D721Med (cell line): ENCODE results near the gene SECISBP2.

Experiments used
- DNase-seq: peaks from one replicate; pipeline ENCODE4 v3.0.0; 2011; ENCODE audit warnings: low spot score; ENCODE audit not compliant: insufficient read length
- FAIRE-seq: peaks from 2 replicates; lab custom pipeline; 2011; peaks lifted over from hg19 to GRCh38; lab: Jason Lieb, UNC
- TF ChIP-seq, protein P1 (sequence below): IDR thresholded peaks from 2 replicates; pipeline ENCODE4 v1.5.1; 2012; ENCODE audit warnings: mild to moderate bottlenecking, control low read depth; ENCODE audit not compliant: insufficient read depth; ENCODE audit errors: missing control alignments

The SECISBP2 gene

GRCh38 chr9:89388084-89388867, 70.0 kb downstream of the SECISBP2 start:
- DNase-seq = no peak
- no peak for FAIRE-seq
- TF ChIP-seq, protein P1, sequence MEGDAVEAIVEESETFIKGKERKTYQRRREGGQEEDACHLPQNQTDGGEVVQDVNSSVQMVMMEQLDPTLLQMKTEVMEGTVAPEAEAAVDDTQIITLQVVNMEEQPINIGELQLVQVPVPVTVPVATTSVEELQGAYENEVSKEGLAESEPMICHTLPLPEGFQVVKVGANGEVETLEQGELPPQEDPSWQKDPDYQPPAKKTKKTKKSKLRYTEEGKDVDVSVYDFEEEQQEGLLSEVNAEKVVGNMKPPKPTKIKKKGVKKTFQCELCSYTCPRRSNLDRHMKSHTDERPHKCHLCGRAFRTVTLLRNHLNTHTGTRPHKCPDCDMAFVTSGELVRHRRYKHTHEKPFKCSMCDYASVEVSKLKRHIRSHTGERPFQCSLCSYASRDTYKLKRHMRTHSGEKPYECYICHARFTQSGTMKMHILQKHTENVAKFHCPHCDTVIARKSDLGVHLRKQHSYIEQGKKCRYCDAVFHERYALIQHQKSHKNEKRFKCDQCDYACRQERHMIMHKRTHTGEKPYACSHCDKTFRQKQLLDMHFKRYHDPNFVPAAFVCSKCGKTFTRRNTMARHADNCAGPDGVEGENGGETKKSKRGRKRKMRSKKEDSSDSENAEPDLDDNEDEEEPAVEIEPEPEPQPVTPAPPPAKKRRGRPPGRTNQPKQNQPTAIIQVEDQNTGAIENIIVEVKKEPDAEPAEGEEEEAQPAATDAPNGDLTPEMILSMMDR = no peak

DNA sequence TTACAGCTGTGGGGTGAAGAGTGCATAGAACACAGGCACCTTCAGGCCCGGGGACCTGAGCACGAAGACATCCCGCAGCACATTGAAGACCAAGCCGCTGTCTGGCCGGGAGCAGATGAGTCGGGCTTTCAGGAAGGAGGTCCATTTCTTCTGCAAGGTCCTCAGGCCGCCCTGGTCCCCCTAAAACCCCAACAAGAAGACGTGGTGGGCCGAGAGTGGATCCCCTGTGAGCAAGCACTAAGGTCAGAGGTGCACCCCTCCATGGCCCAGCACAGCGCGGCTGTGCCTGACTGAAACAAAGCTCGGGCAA, 70.5 kb downstream of the SECISBP2 start:
- DNase-seq (no peak), FAIRE-seq (no peak)
- TF ChIP-seq, protein P1 = no peak

DNA sequence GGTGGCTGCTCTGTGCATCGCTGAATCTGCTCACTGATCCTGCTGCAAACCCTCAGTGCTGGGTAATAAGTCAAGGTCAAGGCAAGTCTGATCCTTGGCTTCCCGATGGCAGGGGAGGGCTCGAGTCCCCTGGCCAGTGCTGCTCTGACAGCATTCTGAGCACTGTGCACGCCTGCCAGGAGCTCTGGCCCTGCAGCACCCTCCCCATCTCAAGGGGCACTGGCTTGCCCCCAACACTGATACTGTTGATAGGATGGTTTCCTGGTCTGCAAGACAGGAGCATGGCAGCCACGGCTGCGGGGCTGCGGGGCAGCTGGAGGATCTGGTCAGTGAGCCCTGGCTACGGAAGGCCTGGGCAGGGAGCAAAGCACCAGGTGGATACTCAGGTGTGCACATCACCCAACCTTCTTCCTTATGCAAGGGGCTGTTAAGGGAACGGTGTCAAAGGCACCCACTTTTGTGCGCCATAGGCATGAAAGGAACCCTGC, 71.8 kb downstream of the SECISBP2 start:
- DNase-seq = no peak
- no peak for FAIRE-seq
- TF ChIP-seq, protein P1 = no peak

- FAIRE-seq = no peak
- TF ChIP-seq, protein P1 = no peak
- DNase-seq = no peak
Observed at GRCh38 chr9:89390578-89391116, 72.3 kb downstream of the SECISBP2 start.

- FAIRE-seq (no peak), DNase-seq (no peak)
Observed at GRCh38 chr9:89391585-89391984, 73.3 kb downstream of the SECISBP2 start.

DNA sequence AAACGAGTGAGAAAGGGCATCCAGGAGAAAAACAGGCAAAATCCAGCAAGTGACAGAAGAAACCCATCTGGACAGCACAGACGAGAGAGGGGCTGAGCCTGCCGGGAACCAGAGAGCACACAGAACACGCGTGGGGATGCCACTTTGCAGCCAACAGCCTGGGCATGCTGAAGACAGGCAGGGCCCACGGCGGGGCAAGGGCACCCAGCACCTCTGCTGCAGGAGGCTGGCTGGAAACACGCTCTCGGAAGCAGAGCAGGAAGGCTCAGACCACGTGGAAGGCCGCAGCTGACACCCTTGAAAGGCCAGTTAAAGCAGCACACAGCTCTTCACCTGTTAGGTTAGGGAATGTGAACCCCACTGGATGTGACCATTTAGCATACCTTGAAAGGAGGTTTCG, 76.1 kb downstream of the SECISBP2 start:
- DNase-seq (no peak), FAIRE-seq (no peak)
- TF ChIP-seq, protein P1 = no peak

More at GRCh38 chr9:89391585-89391984, 73.3 kb downstream of the SECISBP2 start:
- TF ChIP-seq, protein P1 = no peak
